ENCODE results near the gene NUFIP2. TPM values are rescaled to one million over a fixed set of nuclear protein-coding genes. Genes with fewer than 3 reads are reported as not detected.
A peak's percentile ranks its signal among the peaks of the same experiment; 100 is the strongest.
"Not testable (repeated sequence)": the region's sequence is repeated elsewhere in the genome, so short reads cannot be mapped to it uniquely, and the experiment has no call there.

NUFIP2 gene, protein sequence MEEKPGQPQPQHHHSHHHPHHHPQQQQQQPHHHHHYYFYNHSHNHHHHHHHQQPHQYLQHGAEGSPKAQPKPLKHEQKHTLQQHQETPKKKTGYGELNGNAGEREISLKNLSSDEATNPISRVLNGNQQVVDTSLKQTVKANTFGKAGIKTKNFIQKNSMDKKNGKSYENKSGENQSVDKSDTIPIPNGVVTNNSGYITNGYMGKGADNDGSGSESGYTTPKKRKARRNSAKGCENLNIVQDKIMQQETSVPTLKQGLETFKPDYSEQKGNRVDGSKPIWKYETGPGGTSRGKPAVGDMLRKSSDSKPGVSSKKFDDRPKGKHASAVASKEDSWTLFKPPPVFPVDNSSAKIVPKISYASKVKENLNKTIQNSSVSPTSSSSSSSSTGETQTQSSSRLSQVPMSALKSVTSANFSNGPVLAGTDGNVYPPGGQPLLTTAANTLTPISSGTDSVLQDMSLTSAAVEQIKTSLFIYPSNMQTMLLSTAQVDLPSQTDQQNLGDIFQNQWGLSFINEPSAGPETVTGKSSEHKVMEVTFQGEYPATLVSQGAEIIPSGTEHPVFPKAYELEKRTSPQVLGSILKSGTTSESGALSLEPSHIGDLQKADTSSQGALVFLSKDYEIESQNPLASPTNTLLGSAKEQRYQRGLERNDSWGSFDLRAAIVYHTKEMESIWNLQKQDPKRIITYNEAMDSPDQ
- 45.5 TPM for total RNA-seq (ENCODE audit: insufficient read depth, low replicate concordance)

GRCh38 chr17:29293890-29294579, at the start of gene NUFIP2:
Gene NUFIP2 (minus strand): TSS chr17:29294148. CDS start chr17:29294059, 89 bp downstream.
- DNase-seq (ENCODE audit: low spot score): peak; percentile 99

DNA sequence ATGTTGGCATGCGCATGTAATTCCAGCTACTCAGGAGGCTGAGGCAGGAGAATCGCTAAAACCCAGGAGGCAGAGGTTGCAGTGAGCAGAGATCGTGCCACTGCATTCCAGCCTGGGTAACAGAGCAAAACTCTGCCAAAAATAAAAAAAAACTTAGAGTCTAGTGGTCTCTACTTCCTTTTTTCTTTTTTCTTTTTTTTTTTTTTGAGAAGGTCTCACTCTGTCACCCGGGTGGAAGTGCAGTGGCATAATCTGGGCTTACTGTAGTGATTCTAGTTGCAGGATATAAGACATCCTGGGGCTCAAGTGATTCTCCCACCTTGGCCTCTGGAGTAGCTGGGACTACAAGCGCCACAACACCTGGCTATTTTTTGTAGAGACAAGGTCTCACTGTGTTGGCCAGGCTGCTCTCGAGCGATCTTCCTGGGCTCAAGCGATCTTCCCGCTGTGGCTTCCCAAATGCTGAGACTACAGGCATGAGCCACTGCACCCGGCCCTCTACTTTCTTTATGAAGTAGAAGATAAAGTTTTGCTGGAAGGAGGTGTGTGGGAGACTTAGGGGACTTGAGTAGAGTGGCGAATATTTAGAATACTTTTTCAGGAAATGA, 48.3 kb upstream of the NUFIP2 start:
- DNase-seq (ENCODE audit: low spot score): no peak

GRCh38 chr17:29341726-29342125, 47.8 kb upstream of the NUFIP2 start:
- DNase-seq (ENCODE audit: low spot score): no peak

DNA sequence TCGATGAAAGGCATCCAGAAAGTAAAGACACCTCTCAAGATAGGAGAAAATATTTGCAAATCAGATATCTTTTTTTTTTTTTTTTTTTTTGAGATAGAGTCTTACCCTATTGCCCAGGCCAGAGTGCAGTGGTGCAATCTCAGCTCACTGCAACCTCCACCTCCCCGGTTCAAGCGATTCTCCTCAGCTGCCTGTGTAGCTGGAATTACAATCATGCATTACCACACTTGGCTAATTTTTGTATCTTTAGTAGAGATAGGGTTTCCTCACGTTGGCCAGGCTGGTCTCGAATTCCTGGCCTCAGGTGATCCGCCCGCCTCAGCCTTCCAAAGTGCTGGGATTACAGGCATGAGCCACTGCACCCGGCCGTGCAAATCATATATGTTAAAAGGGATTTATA, 45.1 kb upstream of the NUFIP2 start:
- not testable (repeated sequence) for DNase-seq (ENCODE audit: low spot score)

- no peak for DNase-seq (ENCODE audit: low spot score)
These were observed 37.7 kb upstream of the NUFIP2 start for GRCh38 chr17:29331708-29332085.

DNA sequence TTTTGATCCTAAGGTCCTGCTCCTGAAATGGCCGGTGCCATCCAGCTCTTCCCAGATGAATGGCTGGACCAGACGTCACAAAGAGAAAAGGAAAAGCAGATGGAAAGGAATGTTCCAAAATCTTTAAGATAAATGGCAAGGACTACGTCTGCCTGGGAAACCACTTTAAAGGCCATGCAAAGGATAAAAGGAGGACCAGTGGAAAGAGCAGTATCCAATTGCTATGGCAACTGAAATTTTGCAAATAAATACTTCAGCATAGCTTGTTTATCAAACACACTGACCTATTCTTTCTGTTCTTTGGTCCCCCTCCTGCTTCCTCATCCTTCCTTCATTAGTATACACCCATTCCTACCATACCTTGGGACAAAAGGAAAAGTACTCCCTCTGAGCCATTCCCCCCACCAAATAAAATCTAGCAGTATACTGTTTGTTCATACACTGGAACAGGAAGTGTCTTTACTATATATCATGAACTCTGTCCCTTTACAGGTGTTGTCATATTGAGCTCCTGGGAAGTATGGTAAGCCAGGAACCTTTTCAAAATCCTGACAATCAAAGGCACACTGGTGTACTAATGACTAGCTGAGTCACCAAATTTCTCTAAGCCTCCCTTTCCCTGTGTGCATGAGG, 37.2 kb upstream of the NUFIP2 start:
- no peak for DNase-seq (ENCODE audit: low spot score)

DNA sequence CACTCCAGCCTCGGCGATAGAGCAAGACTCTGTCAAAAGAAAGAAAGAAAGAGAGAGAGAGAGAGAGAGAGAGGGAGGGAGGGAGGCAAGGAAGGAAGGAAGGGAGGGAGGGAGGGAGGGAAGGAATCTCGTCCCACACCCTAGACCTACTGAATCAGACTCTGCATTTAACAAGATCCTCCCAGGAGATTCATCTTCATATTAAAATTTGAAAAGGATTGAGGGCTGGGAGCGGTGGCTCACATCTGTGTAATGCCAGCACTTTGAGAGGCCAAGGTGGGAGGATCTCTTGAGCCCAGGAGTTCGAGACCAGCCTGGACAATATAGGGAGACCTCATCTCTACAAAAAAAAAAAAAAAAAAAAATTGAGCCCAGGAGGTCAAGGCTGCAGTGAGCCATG, 33.5 kb upstream of the NUFIP2 start:
- DNase-seq (ENCODE audit: low spot score): no peak

GRCh38 chr17:29326023-29326813, 32.3 kb upstream of the NUFIP2 start:
- no peak for DNase-seq (ENCODE audit: low spot score)

DNA sequence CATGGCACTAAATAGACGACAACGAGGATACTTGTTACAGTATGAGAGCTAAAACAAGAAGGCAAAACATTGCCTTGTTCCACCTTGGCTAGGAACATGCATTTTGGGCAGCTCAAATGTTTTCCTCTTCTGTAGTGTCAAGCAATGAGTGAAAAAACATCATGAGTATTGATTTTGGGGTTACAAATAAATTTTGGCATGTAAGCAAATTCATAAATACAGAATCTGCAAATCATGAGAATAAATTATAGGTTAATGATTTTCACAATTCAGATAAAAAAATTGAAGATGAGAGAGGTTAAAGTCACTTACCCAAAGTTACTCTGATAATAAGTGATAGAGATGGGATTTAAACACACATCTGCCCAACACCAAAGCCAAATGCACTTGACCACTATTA, 28.4 kb upstream of the NUFIP2 start:
- no peak for DNase-seq (ENCODE audit: low spot score)

DNA sequence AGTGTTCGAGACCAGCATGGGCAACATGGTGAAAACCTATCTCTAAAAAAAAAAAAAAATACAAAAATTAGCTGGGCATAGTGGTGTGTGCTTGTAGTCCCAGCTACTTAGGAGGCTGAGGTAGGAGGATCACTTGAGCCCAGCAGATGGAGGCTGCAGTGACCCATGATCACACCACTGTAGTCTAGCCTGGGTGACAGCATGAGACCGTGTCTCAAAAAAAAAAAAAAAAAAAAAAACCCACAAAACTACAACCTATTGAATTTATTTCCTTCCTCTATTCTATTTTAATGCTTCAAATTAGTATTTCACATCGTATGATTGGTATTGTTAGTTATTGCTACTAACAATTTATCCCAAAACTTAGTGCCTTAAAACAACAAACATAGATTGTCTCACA, 9.4 kb upstream of the NUFIP2 start:
- no peak for DNase-seq (ENCODE audit: low spot score)

DNA sequence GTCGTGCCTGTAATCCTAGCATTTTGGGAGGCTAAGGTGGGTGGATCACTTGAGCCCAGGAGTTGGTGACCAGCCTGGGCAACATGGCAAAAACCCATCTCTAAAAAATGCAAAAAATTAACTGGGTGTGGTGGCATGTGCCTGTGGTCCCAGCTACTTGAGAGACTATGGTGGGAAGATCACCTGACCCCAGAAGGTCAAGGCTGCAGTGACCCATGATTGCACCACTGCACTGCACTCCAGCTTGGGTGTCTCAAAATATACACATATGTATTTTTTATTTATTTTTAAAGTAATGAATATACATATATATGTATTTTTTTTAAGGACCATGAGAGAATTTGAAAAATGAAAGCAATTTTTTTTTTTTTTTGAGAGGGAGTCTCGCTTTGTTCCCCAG, 5.1 kb upstream of the NUFIP2 start:
- no peak for DNase-seq (ENCODE audit: low spot score)

- no peak for DNase-seq (ENCODE audit: low spot score)
These were observed 1.5 kb upstream of the NUFIP2 start for GRCh38 chr17:29295420-29295819.

DNA sequence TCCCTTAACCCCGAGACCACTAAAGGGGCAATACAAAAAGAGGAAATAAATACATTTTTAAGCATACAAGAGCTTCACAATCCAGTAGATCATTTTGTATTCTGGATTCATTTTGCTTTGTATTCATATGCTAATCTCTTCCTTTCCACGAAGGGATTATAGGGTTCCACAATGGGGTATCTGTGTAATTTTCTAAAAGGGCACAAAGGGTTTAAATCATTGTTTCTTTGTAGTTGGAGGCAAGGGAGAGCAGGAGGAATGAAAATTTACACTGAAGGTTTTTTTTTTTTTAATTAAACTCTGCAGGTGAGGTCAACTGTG, 592 bp upstream of the NUFIP2 start:
- no peak for DNase-seq (ENCODE audit: low spot score)

DNA sequence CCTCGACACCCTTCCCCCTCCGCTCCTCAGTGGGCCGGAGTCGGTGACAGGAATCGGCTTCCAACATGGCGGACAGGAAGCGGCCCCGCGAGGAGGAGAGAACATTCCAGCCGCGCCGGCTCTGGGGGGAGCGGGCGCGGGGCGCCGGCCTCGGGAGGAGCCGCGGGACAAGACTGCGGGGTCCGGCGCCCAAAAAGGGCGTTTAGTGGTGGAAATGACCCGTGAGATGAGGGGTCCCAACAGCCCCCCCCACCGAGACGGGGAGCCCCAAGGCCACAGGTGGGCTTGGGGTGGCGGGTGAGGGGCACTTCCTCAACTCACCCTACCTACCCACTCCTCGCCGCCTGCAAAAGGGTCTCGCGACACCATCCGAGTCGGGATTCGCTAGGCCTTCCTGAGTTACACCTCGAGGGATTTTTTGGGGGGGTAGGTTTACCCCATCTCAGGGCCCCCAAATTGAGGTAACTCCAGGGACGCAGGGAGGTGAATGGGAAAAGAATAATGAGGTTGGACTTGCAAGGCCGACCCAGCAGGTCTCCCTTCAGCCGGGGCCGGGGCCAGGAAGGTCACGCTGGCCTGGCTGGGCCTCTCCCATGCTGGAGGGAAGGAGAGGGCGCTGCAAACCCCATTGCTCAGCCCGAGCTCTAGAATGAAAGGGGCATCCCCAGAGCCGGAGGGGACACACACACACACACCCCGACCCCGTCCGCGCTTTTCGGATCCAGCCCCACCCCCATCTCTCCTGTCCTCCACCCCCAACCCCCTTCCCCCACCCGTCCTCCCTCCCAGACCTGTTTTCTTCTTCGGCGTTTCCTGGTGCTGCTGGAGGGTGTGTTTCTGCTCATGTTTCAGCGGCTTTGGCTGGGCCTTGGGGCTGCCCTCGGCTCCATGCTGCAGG, 707 bp downstream of the NUFIP2 start:
- peak; percentile 69 for DNase-seq (ENCODE audit: low spot score)

DNA sequence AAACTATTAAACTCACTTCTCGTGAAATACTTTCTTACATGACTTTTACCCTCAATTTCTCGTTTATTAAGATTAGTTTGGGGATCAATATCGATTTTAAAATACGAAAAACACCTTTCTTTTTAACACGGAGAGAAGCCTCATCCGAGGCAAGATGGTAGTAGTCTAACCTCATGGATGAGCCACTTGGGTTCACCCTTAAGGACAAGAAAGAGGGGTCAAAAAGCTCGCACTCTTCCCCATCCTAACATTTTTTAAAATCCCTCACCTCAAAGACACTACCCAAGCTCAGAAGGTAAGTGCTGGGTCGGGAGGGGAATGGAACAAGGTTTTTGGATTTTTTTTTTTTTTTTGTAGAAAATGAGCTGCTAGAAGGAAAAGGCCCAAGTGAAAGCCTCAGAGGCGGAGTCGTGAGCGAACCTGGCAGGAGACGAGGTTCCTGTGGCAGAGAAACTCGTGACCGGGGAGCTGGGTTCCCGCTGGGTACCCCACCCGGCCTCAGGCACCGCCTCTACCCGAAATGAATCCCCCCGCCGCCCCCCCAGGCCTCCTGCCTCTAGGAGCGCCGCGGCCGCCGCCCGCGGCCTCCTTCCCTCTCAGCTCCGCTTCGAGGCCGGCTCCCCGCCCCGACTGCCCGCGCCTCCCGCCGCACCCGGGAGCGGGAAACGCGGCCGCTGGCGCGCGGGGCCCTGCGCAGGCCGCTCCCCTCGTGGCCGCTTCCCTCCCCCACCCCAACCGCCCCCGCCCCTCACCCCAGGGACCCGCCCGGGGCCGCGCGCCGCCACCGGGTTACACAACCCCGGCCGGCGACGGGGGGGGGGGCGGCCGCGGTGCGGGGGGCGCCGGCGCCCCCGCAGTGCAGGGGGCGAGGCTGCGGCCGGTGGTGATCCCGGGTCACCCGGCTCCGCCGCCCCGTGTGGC, 1.6 kb downstream of the NUFIP2 start:
- DNase-seq (ENCODE audit: low spot score): peak; percentile 72

DNA sequence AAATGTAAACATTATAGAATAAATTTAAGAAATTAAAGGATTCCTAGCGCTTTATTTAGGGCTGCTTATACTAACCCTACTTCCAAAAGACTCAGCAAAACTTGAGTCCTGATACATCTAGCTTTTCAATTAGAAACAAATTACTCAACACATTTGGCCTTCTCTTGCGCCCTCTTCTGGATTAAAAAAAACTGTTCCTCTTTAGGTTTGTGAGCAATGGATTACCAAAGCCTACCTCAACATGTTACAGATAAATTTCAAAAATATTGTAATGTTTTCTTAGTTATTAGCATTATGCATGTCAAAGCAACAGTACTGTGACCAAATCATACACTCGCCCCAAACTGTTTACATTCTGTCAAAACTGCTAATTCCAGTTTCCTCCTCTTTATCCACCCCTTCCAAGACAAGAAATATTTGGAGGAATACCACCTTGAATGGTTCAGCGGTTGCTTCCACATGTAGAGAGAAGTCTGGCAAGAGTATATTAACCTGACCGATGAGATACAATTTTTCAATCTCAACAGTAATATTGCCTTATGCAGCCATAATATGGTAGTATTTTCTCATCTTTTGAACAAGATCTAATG, 2.7 kb downstream of the NUFIP2 start:
- DNase-seq (ENCODE audit: low spot score): peak; percentile 80

DNA sequence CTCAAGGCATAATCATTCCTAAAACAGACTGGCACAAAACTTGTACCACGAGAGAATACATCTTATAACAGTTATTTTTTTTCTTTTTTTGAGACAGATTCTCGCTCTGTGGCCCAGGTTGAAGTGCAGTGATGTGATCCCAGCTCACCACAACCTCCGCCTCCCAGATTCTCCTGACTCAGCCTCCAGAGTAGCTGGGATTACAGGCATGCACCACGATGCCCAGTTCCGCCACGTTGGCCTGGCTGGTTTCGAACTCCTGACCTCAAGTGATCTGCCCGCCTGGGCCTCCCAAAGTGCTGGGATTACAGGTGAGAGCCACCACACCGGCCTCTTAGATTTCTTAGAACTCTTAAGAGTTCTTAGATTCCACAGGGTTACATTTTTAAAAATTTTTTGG, 4.1 kb downstream of the NUFIP2 start:
- DNase-seq (ENCODE audit: low spot score): no peak

DNA sequence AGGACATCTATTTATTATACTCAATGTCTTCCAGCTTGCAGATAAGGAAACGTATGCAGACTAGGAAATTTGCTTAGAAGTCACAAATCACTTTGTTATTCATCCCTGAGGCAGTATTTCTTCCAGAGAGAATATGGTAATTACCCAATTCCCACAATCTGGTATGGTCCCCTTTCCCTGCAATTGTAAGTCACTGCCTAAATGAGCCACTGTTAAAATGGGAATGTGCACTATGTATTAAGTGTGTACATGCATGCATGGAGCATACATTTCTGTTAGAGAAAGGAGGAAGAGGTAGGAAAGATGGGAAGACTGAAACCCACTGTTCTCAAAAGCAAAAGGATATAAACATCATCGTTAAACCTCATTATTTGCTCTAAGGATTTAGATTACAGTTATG, 10.0 kb downstream of the NUFIP2 start:
- no peak for DNase-seq (ENCODE audit: low spot score)

Measured in umbilical cord (tissue), 2 donors.